Stimulated activated CD4-positive, alpha-beta T cell treated with anti-CD3 and anti-CD28 coated beads, Interleukin-1b, Interleukin-23, amount 100 ng/mL, for 24 hours (primary cell): ENCODE data around the gene AARS2.
"Not testable (repeated sequence)": the region's sequence is repeated elsewhere in the genome, so short reads cannot be mapped to it uniquely, and the experiment has no call there.

Experiments
- DNase-seq, 4 experiments: peaks; one replicate each; pipeline ENCODE4 v3.0.0-alpha.2; 2020; ENCODE audit warnings: low read depth in 4 of 4, low spot score in 1 of 4

AARS2 gene

GRCh38 chr6:44332585-44332984 lies 19.4 kb upstream of the AARS2 start:
- DNase-seq: no peak

- no peak for DNase-seq
These were observed 16.7 kb upstream of the AARS2 start for GRCh38 chr6:44329858-44330257.

- not testable (repeated sequence) for DNase-seq
These were observed 15.1 kb upstream of the AARS2 start for GRCh38 chr6:44328203-44328602.

GRCh38 chr6:44327760-44328159 lies 14.6 kb upstream of the AARS2 start:
- DNase-seq: no peak

GRCh38 chr6:44327096-44327495 lies 13.9 kb upstream of the AARS2 start:
- DNase-seq: no peak

- DNase-seq: no peak
These were observed 8.1 kb upstream of the AARS2 start for GRCh38 chr6:44321210-44321609.

GRCh38 chr6:44317136-44317631 lies 4.0 kb upstream of the AARS2 start:
- not testable (repeated sequence) for DNase-seq

GRCh38 chr6:44316481-44316880 lies 3.3 kb upstream of the AARS2 start:
- no peak for DNase-seq

GRCh38 chr6:44315951-44316350 lies 2.8 kb upstream of the AARS2 start:
- no peak for DNase-seq

- DNase-seq: no peak
These were observed 2.4 kb upstream of the AARS2 start for GRCh38 chr6:44315516-44315915.

- DNase-seq: not testable (repeated sequence)
These were observed 1.5 kb upstream of the AARS2 start for GRCh38 chr6:44314657-44315056.

GRCh38 chr6:44311767-44312166 lies 1.4 kb downstream of the AARS2 start:
- DNase-seq: no peak

GRCh38 chr6:44311304-44311703 lies 1.8 kb downstream of the AARS2 start:
- no peak for DNase-seq

- DNase-seq: no peak
These were observed 2.9 kb downstream of the AARS2 start for GRCh38 chr6:44310241-44310640.

- no peak for DNase-seq
These were observed 3.5 kb downstream of the AARS2 start for GRCh38 chr6:44309631-44310030.

GRCh38 chr6:44309092-44309491 lies 4.1 kb downstream of the AARS2 start:
- DNase-seq: no peak

GRCh38 chr6:44307217-44307616 lies 5.9 kb downstream of the AARS2 start:
- DNase-seq: no peak

GRCh38 chr6:44306710-44307109 lies 6.4 kb downstream of the AARS2 start:
- no peak for DNase-seq

- no peak for DNase-seq
These were observed 7.9 kb downstream of the AARS2 start for GRCh38 chr6:44305200-44305725.

- DNase-seq: no peak
These were observed 8.6 kb downstream of the AARS2 start for GRCh38 chr6:44304282-44305199.

- no peak for DNase-seq
These were observed 9.3 kb downstream of the AARS2 start for GRCh38 chr6:44303842-44304241.

GRCh38 chr6:44302856-44303255 lies 10.3 kb downstream of the AARS2 start:
- no peak for DNase-seq
